HEK293T (cell line): Measurements from ENCODE around the gene APBA2.

Experiments used
- CTCF ChIA-PET: fragments of 350-600 bp; formaldehyde crosslinking; extraction: SDS; loops from one replicate; lab custom pipeline; 2021; ENCODE audit warnings: antibody characterized with exemption, inconsistent platforms; lab: Yijun Ruan, JAX
- POLR2A ChIA-PET: fragments of 350-600 bp; formaldehyde crosslinking; extraction: SDS; loops from one replicate; lab custom pipeline; 2020; ENCODE audit warnings: antibody characterized with exemption, inconsistent platforms; lab: Yijun Ruan, JAX
- DNase-seq: peaks from one replicate; pipeline ENCODE4 v3.0.0; 2012; ENCODE audit warnings: mixed read lengths; ENCODE audit errors: extremely low spot score
- ARNT ChIP-seq: fragments of 450-650 bp; IDR thresholded peaks from 2 replicates; pipeline ENCODE4 v1.6.1; 2017; ENCODE audit warnings: mild to moderate bottlenecking
- BHLHE40 ChIP-seq: fragments of 450-650 bp; IDR thresholded peaks from 2 replicates; pipeline ENCODE4 v1.6.1; 2016; ENCODE audit warnings: mild to moderate bottlenecking, moderate library complexity, borderline replicate concordance
- CTBP1 ChIP-seq: fragments of 450-650 bp; IDR thresholded peaks from 2 replicates; pipeline ENCODE4 v1.6.1; 2016; ENCODE audit warnings: borderline replicate concordance
- ELF4 ChIP-seq: fragments of 450-650 bp; IDR thresholded peaks from 2 replicates; pipeline ENCODE4 v1.6.1; 2017; ENCODE audit warnings: antibody characterized with exemption
- FOXA1 ChIP-seq: fragments of 450-650 bp; IDR thresholded peaks from 2 replicates; pipeline ENCODE4 v1.6.1; 2016; ENCODE audit warnings: mild to moderate bottlenecking
- FOXK2 ChIP-seq: fragments of 450-650 bp; IDR thresholded peaks from 2 replicates; pipeline ENCODE4 v1.6.1; 2016; ENCODE audit warnings: mild to moderate bottlenecking
- FOXM1 ChIP-seq: fragments of 450-650 bp; IDR thresholded peaks from 2 replicates; pipeline ENCODE4 v1.6.1; 2017; ENCODE audit warnings: mild to moderate bottlenecking, borderline replicate concordance
- HDGF ChIP-seq: fragments of 450-650 bp; IDR thresholded peaks from 2 replicates; pipeline ENCODE4 v1.6.1; 2017; ENCODE audit warnings: antibody characterized with exemption, borderline replicate concordance
- L3MBTL2 ChIP-seq: fragments of 450-650 bp; conservative IDR thresholded peaks from 2 replicates; pipeline ENCODE4 v1.6.1; 2016; ENCODE audit warnings: mild to moderate bottlenecking
- LEF1 ChIP-seq: fragments of 450-650 bp; IDR thresholded peaks from 2 replicates; pipeline ENCODE4 v1.6.1; 2017; ENCODE audit warnings: mild to moderate bottlenecking, borderline replicate concordance
- NFRKB ChIP-seq: fragments of 450-650 bp; IDR thresholded peaks from 2 replicates; pipeline ENCODE4 v1.6.1; 2016; ENCODE audit warnings: mild to moderate bottlenecking, moderate library complexity
- PKNOX1 ChIP-seq: fragments of 450-650 bp; IDR thresholded peaks from 2 replicates; pipeline ENCODE4 v1.6.1; 2016
- SP1 ChIP-seq: fragments of 450-650 bp; IDR thresholded peaks from 2 replicates; pipeline ENCODE4 v1.6.1; 2017
- SUZ12 ChIP-seq: fragments of 450-650 bp; IDR thresholded peaks from 2 replicates; pipeline ENCODE4 v1.6.1; 2016; ENCODE audit warnings: mild to moderate bottlenecking
- TARDBP ChIP-seq: fragments of 450-650 bp; IDR thresholded peaks from 2 replicates; pipeline ENCODE4 v1.6.1; 2016
- ZNF384 ChIP-seq: fragments of 450-650 bp; IDR thresholded peaks from 2 replicates; pipeline ENCODE4 v1.6.1; 2016

APBA2 gene

GRCh38 chr15:29059871-29060640 lies 174.3 kb downstream of the APBA2 start:
- ChIA-PET CTCF (no interaction called here), POLR2A (no interaction called here)
- DNase-seq = no peak
- TF ChIP-seq FOXM1 = no peak
- no peak for TF ChIP-seq L3MBTL2
- no peak for TF ChIP-seq FOXK2
- TF ChIP-seq FOXA1 = no peak
- TF ChIP-seq NFRKB = no peak
- no peak for TF ChIP-seq LEF1
- no peak for TF ChIP-seq CTBP1
- TF ChIP-seq ZNF384 = no peak
- TF ChIP-seq ELF4 = no peak

DNA sequence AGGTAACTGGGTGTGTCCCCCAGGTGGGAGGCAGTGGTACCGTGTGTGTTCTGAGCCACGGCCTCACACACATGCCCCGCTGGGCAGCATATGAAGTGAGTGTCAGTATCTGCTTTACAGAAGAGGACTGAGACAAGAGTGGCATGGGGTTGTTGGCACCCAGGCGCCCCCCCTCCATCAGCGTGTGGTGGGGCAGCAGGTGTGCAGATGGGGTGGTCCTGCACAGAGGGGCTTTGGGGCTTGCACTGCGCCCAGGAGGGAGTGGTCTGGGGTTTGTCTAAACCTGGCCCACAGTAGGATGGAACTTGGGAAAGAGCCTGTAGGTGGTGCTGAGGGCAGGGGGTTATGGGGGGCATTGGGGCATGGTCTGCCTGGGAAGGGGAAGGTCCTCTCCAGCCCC lies 176.0 kb downstream of the APBA2 start:
- POLR2A ChIA-PET = no interaction called here
- CTCF ChIA-PET = no interaction called here
- DNase-seq = no peak
- TF ChIP-seq PKNOX1 = no peak
- no peak for TF ChIP-seq FOXM1
- TF ChIP-seq TARDBP = no peak
- TF ChIP-seq CTBP1 = no peak
- no peak for TF ChIP-seq NFRKB
- no peak for TF ChIP-seq SUZ12
- no peak for TF ChIP-seq ZNF384
- no peak for TF ChIP-seq BHLHE40
- no peak for TF ChIP-seq SP1
- TF ChIP-seq HDGF = no peak
- no peak for TF ChIP-seq LEF1

DNA sequence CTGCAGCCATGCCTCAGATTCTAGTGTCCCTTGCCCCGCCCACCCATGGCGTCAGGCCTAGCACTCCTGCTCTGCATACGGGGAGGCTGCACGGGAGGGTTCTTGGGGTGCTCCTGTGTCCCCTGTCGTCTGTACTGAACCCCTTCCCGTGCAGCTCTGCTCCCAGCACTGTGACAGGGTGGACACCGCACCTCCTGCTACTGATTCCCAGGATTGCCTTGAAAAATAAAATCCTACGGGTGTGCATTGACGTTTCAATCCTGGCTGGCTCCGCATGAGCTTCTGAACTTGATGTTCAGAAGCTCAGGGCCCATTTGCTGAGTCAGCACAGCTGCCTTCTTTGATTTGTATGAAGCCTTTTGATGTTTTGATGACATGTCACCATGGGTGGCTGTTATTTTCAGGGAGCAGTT lies 176.4 kb downstream of the APBA2 start:
- no peak for DNase-seq
- ChIA-PET POLR2A (no interaction called here), CTCF (no interaction called here)
- TF ChIP-seq FOXK2 (no peak), ELF4 (no peak), LEF1 (no peak), FOXA1 (no peak), HDGF (no peak), TARDBP (no peak), ARNT (no peak), ZNF384 (no peak), L3MBTL2 (no peak), BHLHE40 (no peak), SP1 (no peak), PKNOX1 (no peak), FOXM1 (no peak)

DNA sequence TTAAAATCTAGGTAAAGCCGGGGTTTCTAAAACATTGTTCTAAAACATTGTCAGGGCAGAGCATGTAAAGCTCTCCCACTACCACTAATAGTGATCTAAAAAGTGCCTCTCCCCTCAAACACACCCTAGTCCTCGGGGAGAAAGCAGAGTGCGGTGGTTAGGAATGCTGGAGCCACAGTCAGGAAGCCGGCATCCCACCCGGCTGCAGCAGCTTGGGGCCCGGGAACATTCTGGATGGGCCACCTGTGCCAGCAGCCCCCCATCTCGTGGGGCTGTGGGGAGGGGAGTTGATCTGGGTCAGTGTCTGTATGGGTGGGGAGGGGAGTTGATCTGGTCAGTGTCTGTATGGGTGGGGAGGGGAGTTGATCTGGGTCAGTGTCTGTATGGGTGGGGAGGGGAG lies 176.9 kb downstream of the APBA2 start:
- POLR2A ChIA-PET = no interaction called here
- TF ChIP-seq FOXK2 (no peak), FOXA1 (no peak), BHLHE40 (no peak), ARNT (no peak), FOXM1 (no peak), SP1 (no peak), ZNF384 (no peak), ELF4 (no peak), CTBP1 (no peak), SUZ12 (no peak), TARDBP (no peak), PKNOX1 (no peak), LEF1 (no peak), NFRKB (no peak), L3MBTL2 (no peak)
- CTCF ChIA-PET = no interaction called here
- DNase-seq = no peak

GRCh38 chr15:29063646-29064045 lies 177.9 kb downstream of the APBA2 start:
- POLR2A ChIA-PET = no interaction called here
- CTCF ChIA-PET = no interaction called here
- no peak for DNase-seq
- no peak for TF ChIP-seq ZNF384
- TF ChIP-seq PKNOX1 = no peak
- TF ChIP-seq FOXK2 = no peak
- no peak for TF ChIP-seq SUZ12
- TF ChIP-seq TARDBP = no peak
- TF ChIP-seq SP1 = no peak
- TF ChIP-seq ARNT = no peak
- no peak for TF ChIP-seq L3MBTL2
- no peak for TF ChIP-seq CTBP1
- no peak for TF ChIP-seq FOXA1
- no peak for TF ChIP-seq NFRKB
- no peak for TF ChIP-seq BHLHE40
- TF ChIP-seq ELF4 = no peak
- no peak for TF ChIP-seq LEF1
- TF ChIP-seq FOXM1 = no peak
- no peak for TF ChIP-seq HDGF

DNA sequence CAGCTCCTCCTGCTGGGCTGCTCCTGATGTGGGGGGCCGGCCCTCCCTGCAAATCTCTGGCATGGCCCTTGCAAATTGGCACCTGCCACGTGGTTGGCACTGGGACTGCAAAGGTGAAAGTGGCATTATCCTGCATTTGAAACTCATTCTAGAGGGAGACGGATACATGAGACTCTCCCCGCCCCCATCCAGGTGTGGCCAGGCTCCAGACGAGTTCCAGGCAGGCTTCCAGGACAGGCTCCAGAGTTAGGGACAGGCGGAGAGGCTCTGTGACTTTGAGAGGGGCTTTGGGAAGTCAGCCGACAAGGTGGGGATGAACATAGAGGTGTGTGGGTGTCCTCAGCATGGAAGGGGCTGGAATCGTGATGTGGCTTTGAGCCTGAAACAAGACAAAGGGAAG lies 178.5 kb downstream of the APBA2 start:
- CTCF ChIA-PET = no interaction called here
- POLR2A ChIA-PET = no interaction called here
- no peak for DNase-seq
- TF ChIP-seq NFRKB = no peak
- TF ChIP-seq BHLHE40 = no peak
- no peak for TF ChIP-seq FOXM1
- TF ChIP-seq PKNOX1 = no peak
- TF ChIP-seq TARDBP = no peak
- no peak for TF ChIP-seq FOXK2
- TF ChIP-seq SP1 = no peak
- TF ChIP-seq ZNF384 = no peak
- TF ChIP-seq CTBP1 = no peak
- no peak for TF ChIP-seq L3MBTL2
- no peak for TF ChIP-seq LEF1
- TF ChIP-seq ELF4 = no peak
- no peak for TF ChIP-seq HDGF
- TF ChIP-seq SUZ12 = no peak
- no peak for TF ChIP-seq FOXA1
- no peak for TF ChIP-seq ARNT
